Activated effector memory CD4-positive, alpha-beta T cell treated with Interleukin-2 at 50 U/mL for 16 hours (primary cell): ENCODE results near the gene DCST2.

Source experiments
- DNase-seq: peaks from one replicate; pipeline ENCODE4 v3.0.0-alpha.2; 2020

The DCST2 gene

DNA sequence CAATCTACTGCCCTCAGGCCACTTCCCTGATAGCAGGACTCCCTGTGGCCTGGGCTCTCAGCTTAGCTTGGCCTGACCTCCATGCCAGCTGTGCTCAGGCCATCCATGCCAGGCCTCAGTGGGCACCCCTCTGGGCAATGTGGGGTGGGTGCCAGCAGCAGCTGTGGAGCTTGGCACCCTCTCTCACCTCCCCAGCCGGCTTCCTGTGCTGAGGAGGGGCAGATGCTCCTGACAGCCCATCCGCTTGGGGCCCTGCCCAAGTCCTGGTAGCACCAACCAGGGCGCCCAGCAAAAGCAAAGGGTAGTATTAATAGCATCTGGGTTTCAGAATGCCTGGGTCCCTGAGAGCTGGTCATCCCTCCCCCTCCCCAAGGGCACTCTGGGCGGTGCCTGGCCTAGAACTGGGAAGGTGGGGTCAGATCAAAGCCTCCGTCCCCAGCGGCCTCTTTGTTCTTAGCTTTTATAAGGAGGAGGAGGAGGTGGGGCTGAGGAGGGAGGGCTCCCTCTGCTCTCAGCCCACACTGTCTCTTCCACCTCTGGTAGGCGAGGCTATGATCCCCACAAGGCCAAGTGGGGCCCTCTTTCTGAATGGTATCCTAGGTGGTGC lies 36.1 kb upstream of the DCST2 start:
- no peak for DNase-seq

DNA sequence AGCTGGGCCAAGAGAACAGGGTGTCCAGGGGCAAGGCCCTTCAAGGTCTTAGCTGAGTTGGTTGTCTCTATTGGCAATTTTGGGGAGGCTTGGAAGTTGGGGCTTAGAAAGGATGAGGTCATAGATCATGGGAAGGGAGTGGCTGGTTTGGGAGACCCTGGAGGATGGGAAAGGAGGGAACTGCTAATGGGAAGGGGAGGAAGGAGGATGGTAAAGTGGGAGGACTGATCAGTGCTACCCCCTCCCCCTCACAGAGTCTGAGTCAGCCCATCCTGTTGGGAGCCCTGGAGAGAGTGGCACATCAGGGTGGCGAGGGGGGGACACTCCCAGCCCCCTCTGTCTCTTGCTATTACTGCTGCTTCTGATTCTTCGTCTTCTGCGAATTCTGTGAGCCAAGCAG lies 35.0 kb upstream of the DCST2 start:
- no peak for DNase-seq

DNA sequence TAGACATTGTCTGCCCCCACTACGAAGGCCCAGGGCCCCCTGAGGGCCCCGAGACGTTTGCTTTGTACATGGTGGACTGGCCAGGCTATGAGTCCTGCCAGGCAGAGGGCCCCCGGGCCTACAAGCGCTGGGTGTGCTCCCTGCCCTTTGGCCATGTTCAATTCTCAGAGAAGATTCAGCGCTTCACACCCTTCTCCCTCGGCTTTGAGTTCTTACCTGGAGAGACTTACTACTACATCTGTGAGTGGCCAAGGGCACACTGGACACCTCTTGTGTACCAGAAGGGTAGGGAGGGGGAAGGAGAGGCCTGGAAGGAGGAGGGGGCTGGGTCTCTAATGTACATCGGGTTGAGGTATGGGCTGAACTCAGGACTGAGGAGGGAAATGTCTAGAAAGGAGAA lies 33.2 kb upstream of the DCST2 start:
- DNase-seq = no peak

DNA sequence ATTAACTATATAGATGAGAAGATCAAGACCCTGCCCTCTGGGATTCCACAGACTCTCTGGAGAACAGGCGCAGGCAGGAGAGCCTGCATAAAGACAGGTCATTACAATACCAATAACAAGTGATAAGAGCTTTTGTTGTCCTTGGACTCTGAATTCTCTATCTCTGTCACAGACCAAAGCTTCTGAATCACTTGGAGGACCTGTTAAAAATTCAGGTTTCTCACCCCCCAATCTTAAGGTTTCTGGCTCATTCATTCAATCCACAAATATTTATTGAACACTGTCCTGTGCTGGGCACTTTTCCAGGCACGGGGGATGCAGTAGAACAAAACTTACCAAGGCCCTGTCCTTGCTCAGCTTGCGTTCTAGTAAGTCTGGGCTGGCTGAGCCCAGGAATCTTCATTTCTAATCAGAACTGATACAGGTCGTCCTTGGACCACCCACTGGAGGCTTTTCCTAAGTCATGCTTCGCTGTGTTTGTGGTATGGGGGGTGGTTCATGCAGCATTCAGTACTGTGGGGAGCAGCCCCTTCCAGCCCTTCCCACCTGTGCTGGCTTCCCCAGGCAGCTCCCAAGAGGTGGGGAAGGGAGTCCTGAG lies 31.4 kb upstream of the DCST2 start:
- DNase-seq = no peak

DNA sequence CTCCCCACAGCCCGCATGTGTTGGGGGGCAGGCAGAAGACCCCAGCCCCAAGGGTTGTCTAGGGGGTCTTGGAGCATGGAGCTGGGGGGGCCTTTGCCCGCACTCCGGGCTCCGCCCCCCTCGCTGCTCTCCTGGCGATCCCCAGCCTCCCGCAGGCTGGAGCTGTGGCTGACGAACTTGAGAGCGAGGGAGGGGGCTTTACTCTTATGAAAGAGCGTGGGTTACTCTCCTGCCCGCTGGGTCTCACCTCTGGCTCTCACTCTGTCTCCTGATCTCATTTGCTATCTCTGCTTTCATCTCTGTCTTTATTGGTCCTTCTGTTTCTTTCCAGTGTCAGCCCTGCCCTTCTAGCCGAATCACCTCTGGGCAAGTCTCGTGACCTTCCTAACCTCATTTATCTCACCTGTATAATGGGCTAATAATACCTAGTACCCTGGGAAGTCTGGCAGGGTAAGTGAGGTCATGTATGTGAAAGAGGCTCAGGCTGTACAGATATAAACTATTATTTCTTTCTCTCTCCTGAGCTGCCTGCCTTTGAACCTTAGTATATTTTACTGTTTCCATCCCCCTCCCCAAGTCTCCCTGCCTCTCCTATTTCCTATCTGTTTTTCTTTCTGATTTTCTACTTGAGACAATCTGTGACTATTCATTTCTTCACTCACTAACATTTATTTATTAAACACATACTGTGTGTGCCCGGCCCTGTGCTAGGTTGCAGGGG lies 30.7 kb upstream of the DCST2 start:
- no peak for DNase-seq

GRCh38 chr1:155063550-155064110 lies 30.0 kb upstream of the DCST2 start, which contains the start of gene EFNA4:
TSS of gene EFNA4 (plus strand) at chr1:155063740. CDS start at chr1:155063824, 84 bp downstream.
- DNase-seq = peak; percentile 80

- peak; percentile 64 for DNase-seq
Measured at GRCh38 chr1:155062702-155063411, 29.3 kb upstream of the DCST2 start.

DNA sequence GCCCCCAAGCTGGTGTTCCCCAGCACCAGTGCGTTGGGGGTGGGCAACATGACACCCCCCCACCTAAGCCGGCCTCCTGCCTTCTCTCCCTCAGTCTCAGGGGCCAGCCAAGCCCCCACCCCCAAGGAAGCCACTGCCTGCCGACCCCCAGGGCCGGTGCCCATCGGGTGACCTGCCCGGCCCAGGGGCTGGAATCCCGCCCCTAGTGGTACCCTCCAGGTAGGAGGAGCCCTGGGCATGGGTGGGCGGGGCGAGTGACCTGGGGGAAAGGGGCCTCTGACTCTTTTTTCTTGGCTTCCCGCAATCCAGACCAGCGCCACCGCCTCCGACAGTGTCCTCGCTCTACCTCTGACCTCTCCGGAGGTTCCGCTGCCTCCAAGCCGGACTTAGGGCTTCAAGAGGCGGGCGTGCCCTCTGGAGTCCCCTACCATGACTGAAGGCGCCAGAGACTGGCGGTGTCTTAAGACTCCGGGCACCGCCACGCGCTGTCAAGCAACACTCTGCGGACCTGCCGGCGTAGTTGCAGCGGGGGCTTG lies 28.6 kb upstream of the DCST2 start:
- DNase-seq = no peak

DNA sequence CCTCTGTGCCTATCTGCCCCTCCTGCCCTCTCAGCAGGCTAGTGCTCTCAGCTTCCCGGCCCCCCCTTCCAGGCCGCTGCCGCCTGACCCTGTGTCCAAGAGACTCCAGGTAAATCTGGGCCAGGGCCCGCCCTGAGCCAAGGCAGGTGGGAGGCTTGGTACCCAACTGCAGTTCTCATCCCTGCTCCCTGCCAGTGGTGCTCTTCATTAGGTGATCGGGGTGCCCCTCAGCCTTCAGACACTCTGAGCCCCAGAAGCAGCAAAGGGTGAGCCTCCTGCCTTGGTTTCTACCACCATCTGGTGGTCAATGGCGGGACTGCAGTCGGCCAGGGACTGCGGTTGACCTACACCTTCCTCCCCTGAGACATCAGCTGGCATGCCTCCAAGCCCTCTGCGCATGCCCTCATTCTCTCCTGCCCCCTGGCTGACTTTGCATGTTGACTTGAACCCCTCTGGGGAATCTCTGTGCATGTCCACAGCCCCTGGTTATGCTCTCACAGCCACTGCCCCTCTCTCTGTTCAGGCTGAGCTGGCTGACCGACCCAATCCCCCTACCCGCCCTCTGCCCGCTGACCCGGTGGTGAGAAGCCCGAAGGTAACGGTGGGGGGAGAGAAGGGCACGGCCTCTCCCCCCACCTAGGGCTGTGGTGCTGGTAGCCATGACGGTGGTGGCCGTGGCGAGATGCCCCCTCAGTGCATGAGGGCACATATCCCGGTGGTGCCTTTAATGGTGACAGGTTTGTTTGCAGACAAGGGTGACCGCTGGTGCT lies 28.0 kb upstream of the DCST2 start:
- DNase-seq = peak; percentile 89

DNA sequence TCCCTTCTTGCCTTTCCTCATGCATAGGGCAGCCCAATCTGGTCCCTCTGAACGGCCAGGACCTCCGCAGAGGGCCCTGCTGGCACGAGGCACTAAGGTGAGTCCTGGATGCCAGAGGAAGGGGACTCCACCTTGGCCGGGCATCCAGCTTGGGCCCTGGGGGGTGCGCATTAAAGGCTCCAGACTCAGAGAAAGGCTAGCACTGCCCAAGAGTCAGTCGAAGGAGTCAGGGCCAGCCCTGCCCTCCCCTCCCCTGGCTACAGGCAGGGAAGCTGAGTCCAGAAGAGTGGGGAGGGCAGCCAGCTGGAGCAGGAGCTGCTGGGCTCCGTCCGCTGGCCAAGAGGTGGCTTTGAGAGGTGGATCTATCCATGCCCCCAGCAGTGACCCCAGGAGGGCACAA lies 27.2 kb upstream of the DCST2 start:
- DNase-seq = no peak

- DNase-seq = no peak
Measured at GRCh38 chr1:155057788-155058211, 24.2 kb upstream of the DCST2 start.

- DNase-seq = no peak
Measured at GRCh38 chr1:155057104-155057503, 23.5 kb upstream of the DCST2 start.

- no peak for DNase-seq
Measured at GRCh38 chr1:155053531-155054105, 20.0 kb upstream of the DCST2 start.

GRCh38 chr1:155052439-155053395 lies 19.1 kb upstream of the DCST2 start:
- no peak for DNase-seq

GRCh38 chr1:155051777-155052398 lies 18.3 kb upstream of the DCST2 start:
- peak; percentile 27 for DNase-seq

GRCh38 chr1:155051342-155051776 lies 17.8 kb upstream of the DCST2 start:
- DNase-seq = no peak

- DNase-seq = peak; percentile 78
Measured at GRCh38 chr1:155050560-155051341, 17.2 kb upstream of the DCST2 start, which contains the start of gene ADAM15. TSS of gene ADAM15 (plus strand) at chr1:155051316. CDS start at chr1:155051387, 71 bp downstream.

- DNase-seq = no peak
Measured at GRCh38 chr1:155049651-155050559, 16.3 kb upstream of the DCST2 start.
